HG03280 (cell line): ENCODE data around the gene NFASC.

ENCODE experiments used
- ATAC-seq: cut with Tn5 transposase; IDR thresholded peaks from one replicate; pipeline ENCODE4 v1.9.1; 2021; ENCODE audit warnings: mild to moderate bottlenecking, moderate library complexity; ENCODE audit not compliant: unreplicated experiment

NFASC gene

DNA sequence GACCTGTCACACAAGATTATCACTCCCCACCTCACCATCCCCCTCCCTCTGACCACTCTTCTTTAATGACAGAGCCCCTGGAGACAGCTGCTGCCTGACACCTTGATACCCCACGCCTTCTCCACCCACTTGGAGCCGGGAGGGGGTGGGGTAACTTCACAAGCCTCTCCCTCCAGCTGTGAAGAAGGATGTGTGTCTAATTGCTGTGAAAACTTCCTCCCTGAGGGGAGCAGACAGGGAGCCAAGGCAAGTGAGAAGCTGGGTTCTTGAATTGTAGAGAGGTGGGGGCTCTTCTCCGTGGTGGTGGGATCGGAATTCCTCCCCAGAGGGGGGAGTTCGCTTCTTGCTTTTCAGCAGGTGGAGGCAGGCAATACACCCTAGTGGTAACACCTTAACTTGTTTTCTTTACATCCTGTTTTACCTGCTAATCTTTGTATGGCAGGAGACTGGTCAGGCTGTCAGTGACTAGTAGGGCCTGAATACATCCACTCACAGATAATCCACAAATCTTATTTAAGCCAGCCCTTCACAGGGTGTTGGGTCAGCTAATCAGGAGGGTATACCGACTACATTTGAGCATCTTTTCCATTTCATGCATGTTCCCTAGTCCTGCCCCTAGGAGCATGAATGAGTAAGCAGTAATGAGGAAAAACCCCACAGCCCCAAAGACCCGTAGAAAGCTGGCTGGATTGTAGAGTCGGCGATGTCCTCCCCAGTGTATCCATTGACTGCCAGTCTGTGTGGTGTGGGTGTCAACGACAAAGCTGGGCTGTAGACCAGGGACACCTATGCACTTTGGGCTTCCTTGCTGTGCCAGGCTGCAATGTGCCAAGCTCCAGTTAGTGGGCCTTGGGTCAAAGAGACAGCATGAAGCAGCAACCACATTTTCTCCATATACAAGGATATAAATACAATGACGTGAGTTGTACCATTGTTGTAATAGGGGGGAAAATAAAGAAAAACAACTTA lies 57.3 kb downstream of the NFASC start:
- ATAC-seq, result no peak

- no peak for ATAC-seq
These were observed 58.2 kb downstream of the NFASC start for GRCh38 chr1:204928671-204929486.

GRCh38 chr1:204929487-204930154 lies 59.0 kb downstream of the NFASC start:
- ATAC-seq, result no peak

DNA sequence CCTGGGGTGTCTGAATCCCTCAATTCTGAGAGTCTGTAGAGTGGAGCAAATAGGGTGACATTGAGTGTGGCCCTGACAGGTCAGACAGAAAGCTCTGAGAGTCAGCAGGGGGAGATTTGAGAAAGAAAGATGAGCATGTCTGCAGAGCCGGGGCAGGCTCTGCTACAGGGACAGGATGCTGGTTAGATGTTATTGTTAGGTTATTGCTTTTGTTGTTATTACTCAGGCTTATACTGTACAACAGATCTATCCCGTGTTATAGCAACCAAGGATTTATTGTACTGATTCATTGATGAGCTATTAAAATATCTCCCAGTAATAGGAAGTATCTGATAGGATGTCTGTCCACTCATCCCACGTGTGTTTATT lies 59.5 kb downstream of the NFASC start:
- no peak for ATAC-seq

- no peak for ATAC-seq
These were observed 60.7 kb downstream of the NFASC start for GRCh38 chr1:204931313-204931712.

DNA sequence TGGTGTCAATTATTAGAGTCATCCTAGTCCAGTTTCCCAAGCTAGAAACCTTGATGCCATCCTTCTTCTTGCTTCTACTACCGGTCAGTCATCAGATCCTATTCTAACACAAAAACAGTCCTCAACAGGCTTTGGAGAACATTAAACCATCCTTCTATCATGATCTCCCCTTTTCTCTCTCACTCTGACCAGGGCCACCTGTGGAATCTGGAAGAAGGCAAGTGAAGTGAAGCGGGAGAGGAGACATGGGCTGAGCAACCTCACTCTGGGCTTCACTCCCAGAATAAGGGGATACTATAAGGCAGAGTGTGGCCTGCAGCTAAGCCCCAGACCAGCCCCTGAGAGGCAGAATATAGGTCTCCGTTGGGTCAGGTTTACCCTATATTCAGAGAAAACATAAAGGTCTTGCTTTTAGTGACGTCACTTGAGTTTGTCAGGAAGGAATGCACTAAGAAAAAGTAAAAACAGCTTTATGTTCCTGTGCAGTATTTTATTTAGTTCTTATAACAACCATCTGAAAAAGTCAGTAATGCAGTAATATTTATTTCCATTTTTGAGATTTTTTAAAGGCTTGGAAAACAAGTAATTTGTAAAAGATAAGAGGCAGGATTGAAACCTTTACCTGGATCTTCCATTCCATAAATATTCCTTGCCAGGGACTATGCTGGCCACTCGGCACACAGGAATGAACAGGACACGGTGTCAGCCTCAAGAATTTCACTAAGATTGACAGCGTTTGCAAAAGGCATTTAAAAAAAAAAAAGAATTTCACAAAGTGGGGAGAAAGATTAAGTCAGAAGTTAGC lies 61.3 kb downstream of the NFASC start:
- ATAC-seq, result no peak

DNA sequence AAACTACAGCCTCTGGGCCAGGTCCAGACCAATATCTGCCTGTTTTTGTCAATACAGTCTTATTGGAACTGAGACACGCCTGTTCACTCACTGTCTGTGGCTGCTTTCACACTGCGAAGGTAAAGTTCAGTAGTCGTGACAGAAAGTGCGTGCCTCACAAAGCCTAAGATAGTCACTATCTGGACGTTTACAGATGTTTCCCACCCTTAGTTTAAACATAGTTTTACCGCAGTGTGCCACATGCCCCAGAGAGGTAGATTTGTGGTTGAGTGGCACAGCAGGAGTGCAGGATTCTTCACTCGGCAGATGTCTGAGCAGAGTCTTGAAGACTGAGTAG lies 61.9 kb downstream of the NFASC start:
- ATAC-seq, result no peak

GRCh38 chr1:204935155-204935554 lies 64.5 kb downstream of the NFASC start:
- no peak for ATAC-seq

DNA sequence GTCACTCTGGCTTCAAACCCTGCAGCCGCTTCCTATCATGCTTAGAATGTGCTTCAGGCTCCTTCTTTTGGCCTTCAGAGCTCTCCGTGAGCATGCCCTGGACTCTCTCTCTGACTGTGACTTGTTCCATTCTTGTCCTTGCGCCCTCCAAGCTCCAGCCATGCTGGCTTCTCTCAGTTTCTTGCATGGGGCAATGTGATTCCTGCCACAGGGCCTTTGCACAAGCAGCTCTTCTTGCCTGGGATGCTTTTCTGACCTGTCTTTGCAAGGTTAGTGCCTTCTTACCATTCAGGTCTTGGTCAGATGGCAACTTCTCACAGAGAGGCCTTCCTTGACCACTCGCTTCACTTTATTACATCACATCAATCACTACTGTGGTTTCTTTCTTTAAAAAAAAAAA lies 66.1 kb downstream of the NFASC start:
- no peak for ATAC-seq

DNA sequence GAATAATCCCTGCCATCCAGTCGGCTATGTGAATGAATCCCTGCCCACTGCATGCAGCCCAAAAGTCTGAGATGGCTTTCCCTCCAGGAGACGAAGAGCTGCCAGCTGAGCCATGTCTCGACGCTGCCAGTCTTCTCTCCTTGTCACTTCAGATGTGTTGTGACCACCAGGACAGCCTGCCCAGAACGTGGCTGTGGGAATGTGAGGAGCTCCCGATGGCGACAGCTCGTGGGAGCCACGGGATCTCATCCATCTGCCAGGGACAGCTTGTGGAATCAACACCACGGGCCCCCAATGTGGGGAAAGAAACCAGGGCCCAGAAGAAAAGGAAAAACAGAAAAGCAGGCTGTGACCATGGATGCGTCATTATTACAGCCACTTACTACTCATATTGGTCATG lies 67.2 kb downstream of the NFASC start:
- ATAC-seq, result no peak

DNA sequence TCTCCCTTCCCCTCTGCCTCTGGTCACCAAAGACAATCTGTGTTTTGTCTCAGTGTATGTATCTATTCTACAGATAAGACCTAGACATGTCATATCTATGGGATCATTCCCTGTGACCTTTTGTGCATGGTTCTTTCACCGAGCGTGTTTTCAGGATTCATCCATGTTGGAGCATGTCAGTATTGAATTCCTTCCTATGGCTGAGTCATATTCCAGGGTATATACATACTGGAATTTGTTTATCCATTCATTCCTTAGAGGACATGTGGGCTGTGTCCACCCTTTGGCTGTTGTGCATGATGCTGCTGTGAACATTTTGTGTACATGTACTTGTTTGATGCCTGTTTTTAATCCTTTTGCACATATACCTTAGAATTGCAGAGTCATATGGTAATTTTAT lies 69.9 kb downstream of the NFASC start:
- no peak for ATAC-seq

DNA sequence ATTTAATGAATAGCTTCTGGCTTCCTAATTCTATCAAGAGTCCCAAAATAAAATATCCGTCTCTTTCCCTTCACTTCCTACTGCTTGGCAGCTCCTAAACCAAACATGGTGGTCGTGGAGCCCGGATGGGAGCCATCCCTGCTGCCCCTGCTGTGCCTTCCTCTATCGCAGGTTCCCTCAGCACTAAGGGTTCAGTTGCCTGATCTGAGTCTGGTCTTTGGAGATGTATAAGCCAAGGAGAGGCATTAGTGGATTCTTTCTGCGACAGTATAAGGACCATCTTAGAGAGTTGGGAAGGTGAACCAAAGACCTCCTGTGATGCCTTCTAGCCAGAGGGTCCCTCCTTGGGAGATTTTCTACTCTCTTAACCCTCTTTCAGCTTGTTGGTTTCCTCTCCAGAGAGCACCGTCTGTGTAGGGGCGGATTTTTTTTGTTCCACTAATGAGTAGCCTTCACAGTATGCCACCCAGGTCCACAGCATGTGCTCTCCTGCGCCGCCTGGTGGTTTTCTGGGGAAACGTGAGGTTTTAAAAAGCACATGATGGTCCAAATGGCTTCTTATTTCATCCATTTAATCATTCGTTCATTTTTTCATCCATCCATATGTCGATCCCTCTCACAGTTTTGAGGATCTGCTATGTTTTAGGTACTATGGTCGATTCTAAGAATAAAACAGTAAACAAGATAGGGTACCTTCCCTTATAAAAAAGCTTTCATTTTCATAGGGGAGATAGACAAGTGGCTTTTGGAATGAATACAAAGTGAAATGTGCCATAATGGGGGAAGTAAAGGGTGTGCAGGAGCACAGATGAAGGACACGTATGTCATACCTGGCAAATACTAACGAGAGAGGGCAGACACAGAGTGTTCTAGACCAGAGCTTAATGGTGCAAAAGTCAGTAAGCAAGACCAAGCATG lies 71.0 kb downstream of the NFASC start:
- ATAC-seq, result no peak

- ATAC-seq, result no peak
These were observed 72.8 kb downstream of the NFASC start for GRCh38 chr1:204943495-204943894.

DNA sequence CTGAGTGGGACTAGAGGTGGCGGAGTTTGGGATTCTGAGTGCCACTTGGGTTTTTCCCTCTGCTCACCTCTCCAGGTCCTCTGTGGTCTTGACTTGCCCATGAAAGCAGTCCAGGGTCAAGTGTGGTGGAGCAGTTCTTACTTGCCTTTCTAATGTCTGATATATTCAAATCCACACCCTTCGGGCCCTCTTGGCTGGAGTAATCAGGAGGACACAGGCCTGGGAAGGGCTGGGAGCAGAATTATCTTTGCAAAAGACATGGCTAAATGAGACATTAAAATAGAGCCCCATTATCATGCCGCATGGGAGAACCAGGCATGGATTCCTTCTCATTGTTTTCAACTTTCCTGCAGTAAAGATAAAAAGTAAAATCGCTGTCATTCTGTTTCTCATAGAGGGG lies 74.0 kb downstream of the NFASC start:
- no peak for ATAC-seq

DNA sequence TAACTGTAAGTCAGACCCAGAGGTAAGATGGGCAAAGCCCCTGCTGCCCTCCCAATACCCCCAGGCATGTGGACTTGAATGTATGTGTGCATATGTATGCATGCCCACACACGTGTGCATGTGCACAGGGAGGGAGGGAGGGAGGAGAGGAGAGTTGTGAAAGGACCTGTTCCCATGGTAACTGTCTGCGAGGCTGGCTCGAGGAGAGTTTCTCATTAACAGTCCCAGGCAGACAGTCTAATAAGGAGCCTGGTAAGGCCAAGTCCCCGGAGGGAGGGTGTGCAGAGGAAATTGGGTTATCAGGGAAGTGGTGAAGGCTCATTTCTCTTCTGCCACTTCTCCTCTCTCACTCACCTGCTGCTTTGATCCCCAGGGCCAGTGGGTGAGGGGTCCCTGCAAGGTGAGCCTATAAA lies 74.9 kb downstream of the NFASC start:
- ATAC-seq, result no peak

DNA sequence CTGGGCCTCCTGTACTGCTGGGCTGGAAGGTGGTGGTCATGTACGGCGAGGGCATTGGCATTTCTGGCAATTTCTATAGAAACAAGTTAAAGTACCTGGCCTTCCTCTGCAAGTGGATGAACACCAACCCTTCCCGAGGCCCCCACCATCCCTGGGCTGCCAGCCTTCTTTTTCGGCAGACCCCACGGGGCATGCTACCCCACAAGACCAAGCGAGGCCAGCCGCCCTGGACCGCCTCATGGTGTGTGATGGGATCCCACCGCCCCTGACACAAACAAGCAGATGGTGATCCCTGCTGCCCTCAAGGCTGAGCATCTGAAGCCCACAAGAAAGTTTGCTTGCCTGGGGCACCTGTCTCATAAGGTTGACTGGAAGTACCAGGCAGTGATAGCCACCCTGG lies 76.0 kb downstream of the NFASC start:
- no peak for ATAC-seq

DNA sequence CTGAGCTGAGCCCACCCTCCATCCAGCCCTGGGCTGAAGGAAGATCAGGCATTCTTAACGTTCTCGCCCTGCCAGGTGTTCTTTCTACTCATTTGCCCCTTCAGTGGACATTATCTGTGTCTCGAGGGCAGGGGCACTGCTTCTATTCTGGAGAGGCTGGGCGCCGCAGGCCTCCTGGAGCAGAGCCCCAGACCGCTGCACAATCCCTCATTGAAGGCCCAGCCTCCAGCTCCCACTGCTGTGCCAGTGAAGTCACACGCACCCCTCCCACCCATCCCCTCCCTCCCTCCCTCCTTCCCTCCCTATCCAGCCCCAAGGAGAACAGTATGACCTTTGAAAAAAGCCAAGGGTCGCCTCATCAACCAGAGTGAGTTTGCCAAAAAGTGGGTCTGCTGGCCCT lies 76.7 kb downstream of the NFASC start:
- ATAC-seq, result no peak

DNA sequence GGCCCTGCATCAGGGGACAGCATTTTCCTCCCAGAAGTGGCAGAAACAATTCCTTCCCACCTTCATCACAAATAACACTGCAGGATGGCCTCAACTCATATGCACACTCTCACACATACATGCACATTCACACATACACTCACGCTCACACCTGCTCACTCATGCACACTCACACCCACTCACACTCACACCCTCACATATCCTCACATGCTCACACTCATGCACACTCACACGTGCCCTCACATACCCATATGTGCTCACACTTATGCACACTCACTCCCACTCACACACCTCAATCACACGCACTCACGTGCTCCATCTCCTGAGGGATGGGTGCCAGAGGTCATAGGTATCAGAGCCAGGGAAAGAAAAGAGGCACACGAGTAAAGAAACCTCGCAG lies 77.1 kb downstream of the NFASC start:
- ATAC-seq, result no peak

DNA sequence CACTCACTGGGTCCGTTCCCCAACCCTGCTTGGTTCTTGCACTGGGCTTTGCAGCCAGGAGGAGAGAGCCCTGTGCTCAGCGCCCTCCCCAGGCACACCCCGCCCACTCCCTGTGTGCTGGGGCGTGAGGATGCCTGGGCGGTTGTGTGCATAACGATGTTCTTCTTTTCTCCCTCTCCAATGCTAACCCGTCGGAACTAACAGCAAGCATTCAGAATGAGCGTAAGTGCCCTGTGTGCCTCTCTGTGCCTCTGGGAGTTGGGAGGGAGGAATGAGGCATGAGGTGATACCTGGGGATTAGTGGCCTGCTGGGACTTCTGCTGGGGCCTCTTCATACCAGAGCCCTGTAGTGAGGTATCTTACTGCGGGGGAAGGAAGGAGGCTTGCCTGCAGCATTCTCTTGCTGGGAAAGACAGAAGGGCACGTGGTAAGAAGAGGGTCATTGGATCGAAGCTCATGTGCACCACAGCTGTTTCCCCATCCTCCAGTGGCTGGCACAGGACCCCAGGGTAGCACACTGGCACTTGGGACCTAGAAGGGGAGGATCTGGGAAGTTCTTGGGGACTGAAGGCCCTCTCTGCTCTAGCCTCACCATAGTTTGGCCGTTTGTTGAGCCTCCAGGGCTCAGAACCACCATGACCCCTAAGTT lies 79.8 kb downstream of the NFASC start:
- no peak for ATAC-seq
